Measurements from ENCODE around the gene BIRC7. TPM values are rescaled to one million over a fixed set of nuclear protein-coding genes. Genes with fewer than 3 reads are reported as not detected.
"Not testable (repeated sequence)": the region's sequence is repeated elsewhere in the genome, so short reads cannot be mapped to it uniquely, and the experiment has no call there.

BIRC7 gene
- polyA plus RNA-seq, 4 donors = 0.13 to 5.4 TPM; not detected in 2

DNA sequence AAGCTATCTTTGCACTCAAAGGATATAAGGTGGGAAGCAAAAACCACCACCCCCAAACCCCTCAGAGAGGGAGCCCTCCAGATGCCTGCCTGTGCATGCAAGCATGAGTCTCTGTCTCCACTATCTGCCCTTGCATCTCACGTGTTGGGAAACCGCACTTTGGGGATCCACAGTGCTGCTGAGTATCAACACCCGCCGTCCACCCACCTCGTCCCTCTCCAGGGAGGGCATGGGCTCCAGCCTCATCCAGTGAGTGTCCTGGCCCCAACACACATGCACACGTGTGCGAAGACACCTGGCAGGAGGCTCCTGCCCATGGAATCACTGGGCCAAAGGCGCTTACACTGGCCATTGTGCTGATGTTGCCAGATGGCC, 16.3 kb upstream of the BIRC7 start:
- Histone ChIP-seq H3K27ac (ENCODE audit: low read depth in 1 of 3, low read length in 2 of 3) (no peak overlapping the region), H3K36me3 (ENCODE audit: control insufficient read depth in 3 of 3, insufficient read depth in 2 of 3, low read depth in 1 of 3, low read length in 3 of 3) (no peaks in the 10 kb centered on the region), H3K27me3 (ENCODE audit: control insufficient read depth in 3 of 3, insufficient read depth in 3 of 3, low read length in 3 of 3) (peaks cover 0 to 3% (median 0%) of the 10 kb centered on the region in 3 donors), H3K4me3 (ENCODE audit: low read depth in 1 of 3, low read length in 3 of 3) (no peak overlapping the region), H3K9me3 (ENCODE audit: control insufficient read depth in 2 of 2, insufficient read depth in 1 of 2, low read depth in 1 of 2, low read length in 1 of 2) (no peaks in the 10 kb centered on the region), H3K4me1 (ENCODE audit: control insufficient read depth in 3 of 3, insufficient read depth in 2 of 3, low read depth in 1 of 3, low read length in 2 of 3) (peaks cover 4 to 9% (median 6%) of the 10 kb centered on the region in 3 donors)
- DNase-seq (no peak), FAIRE-seq (no peak)
- WGBS, 3 donors = 70 to 78% (median 77%) methylated on average over 8 of the region's 8 CpGs

DNA sequence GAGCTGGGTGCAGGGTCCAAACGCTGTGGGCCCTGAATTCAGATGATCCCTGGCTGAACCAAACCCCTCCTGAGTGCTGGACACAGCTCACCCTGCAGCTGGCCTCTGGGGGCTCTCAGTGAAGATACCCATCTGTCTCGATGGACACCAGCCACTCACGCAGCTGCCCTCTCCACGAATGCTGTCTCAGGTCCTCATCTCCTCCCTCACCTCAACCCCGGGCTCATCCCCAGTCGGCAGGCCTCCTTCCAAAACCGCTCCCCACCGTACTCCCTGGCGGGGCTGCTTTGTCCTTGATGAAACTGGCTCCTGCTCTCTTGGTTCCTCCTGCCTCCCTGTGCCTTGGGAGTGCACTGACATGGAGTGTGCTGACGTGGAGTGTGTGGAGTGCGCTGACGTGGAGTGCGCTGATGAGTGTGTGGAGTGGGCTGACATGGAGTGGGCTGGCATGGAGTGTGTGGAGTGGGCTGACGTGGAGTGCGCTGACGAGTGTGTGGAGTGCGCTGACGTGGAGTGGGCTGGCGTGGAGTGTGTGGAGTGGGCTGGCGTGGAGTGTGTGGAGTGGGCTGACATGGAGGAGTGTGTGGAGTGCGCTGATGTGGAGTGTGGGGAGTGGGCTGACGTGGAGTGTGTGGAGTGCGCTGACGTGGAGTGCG, 15.7 kb upstream of the BIRC7 start:
- Histone ChIP-seq H3K27me3 (ENCODE audit: control insufficient read depth in 3 of 3, insufficient read depth in 3 of 3, low read length in 3 of 3) (peaks cover 0 to 3% (median 0%) of the 10 kb centered on the region in 3 donors), H3K4me3 (ENCODE audit: low read depth in 1 of 3, low read length in 3 of 3) (no peak overlapping the region), H3K4me1 (ENCODE audit: control insufficient read depth in 3 of 3, insufficient read depth in 2 of 3, low read depth in 1 of 3, low read length in 2 of 3) (peaks cover 0 to 6% (median 4%) of the 10 kb centered on the region in 3 donors), H3K9me3 (ENCODE audit: control insufficient read depth in 2 of 2, insufficient read depth in 1 of 2, low read depth in 1 of 2, low read length in 1 of 2) (no peaks in the 10 kb centered on the region), H3K27ac (ENCODE audit: low read depth in 1 of 3, low read length in 2 of 3) (no peak overlapping the region), H3K36me3 (ENCODE audit: control insufficient read depth in 3 of 3, insufficient read depth in 2 of 3, low read depth in 1 of 3, low read length in 3 of 3) (no peaks in the 10 kb centered on the region)
- WGBS, 3 donors = 81 to 87% (median 86%) methylated on average over 25 of the region's 25 CpGs
- FAIRE-seq = no peak
- no peak for DNase-seq

DNA sequence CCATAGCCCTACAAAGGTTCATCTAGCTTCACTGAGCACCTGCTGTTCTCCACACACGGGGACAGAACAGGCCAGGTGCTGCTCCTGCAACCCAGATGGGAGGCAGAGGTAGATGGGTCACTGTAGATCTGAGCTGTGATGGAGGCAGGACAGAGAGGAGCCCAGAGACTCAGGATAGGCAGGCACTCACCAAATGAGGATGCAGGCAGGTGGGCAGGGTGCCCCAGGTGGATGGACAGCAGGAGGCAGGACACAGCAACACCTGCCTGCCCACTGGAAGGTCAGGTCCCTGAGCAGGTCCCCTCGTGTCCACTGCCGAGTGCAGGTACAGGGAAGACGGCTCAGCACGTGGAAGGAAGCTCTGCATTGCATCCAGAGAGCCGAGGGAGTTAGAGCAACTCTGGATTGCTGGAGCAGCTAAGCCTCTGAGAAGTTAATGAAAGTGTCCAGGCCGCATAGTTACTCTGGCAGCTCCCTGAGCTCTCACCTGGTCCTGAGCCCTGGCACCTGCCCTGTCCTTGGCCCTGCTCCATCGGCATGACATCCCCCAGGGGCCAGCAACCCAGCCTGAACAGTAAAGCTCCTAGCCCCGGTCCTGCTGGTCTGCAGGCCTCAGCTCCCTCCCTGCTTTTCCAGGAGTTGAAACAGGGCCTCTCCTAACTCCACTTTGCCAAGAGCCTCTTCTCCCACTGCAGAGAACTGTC, 14.9 kb upstream of the BIRC7 start:
- no peak for FAIRE-seq
- WGBS, 3 donors = 56 to 66% (median 62%) methylated on average over 9 of the region's 9 CpGs
- DNase-seq = no peak
- Histone ChIP-seq H3K9me3 (ENCODE audit: control insufficient read depth in 2 of 2, insufficient read depth in 1 of 2, low read depth in 1 of 2, low read length in 1 of 2) (no peaks in the 10 kb centered on the region), H3K27me3 (ENCODE audit: control insufficient read depth in 3 of 3, insufficient read depth in 3 of 3, low read length in 3 of 3) (peaks cover 0 to 3% (median 0%) of the 10 kb centered on the region in 3 donors), H3K36me3 (ENCODE audit: control insufficient read depth in 3 of 3, insufficient read depth in 2 of 3, low read depth in 1 of 3, low read length in 3 of 3) (no peaks in the 10 kb centered on the region), H3K4me3 (ENCODE audit: low read depth in 1 of 3, low read length in 3 of 3) (no peak overlapping the region), H3K27ac (ENCODE audit: low read depth in 1 of 3, low read length in 2 of 3) (no peak overlapping the region), H3K4me1 (ENCODE audit: control insufficient read depth in 3 of 3, insufficient read depth in 2 of 3, low read depth in 1 of 3, low read length in 2 of 3) (peaks cover 0 to 6% (median 4%) of the 10 kb centered on the region in 3 donors)

DNA sequence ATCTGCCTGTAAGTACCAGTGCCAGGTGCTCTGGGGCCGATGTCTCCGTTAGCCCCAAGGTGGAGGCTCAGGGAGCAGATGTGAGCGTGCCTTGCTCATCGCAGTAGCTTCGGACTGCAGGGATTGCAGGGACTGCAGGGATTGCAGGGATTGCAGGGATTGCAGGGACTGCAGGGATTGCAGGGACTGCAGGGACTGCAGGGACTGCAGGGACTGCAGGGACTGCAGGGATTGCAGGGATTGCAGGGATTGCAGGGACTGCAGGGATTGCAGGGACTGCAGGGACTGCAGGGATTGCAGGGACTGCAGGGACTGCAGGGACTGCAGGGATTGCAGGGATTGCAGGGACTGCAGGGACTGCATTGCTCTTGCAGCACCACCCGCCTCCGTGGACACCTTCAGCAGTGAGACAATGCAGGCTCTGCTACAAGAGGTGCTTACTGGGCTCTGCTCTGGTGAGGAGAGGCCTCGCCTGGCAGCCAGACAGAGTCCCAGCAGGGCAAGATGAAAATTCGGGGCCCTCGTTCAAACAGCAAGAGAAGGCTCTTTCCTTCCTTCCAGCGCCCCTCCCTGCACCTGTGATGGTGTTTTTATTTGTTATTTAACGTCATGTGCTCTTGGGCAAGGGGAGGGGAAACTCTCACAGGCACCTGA, 14.2 kb upstream of the BIRC7 start:
- H3K27me3 ChIP-seq (ENCODE audit: control insufficient read depth in 3 of 3, insufficient read depth in 3 of 3, low read length in 3 of 3); FAIRE-seq: not testable (repeated sequence)

DNA sequence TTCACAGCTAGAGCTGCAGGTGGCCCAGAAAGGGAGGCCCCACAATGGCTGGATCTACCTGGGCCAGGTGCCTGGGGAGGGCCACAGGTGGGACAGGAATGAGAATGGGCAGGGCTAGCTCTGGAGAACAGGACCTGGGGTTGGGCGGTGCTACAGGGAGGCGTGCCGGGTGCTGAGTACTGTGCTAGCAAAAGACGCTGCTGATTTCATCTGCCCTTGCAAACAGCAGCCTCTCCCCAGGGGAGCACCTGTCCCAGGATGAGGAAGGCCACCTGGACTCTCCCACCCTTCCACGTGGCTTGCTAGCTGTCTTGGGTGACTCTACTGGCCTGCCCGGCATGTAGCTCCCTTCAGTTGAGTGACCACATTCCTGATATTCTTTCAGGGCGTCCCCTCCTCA, 13.2 kb upstream of the BIRC7 start:
- no peaks in the 10 kb centered on the region for H3K9me3 ChIP-seq (ENCODE audit: control insufficient read depth in 2 of 2, insufficient read depth in 1 of 2, low read depth in 1 of 2, low read length in 1 of 2)
- no peak overlapping the region for H3K4me3 ChIP-seq (ENCODE audit: low read depth in 1 of 3, low read length in 3 of 3)
- no peaks in the 10 kb centered on the region for H3K4me1 ChIP-seq (ENCODE audit: control insufficient read depth in 3 of 3, insufficient read depth in 2 of 3, low read depth in 1 of 3, low read length in 2 of 3)
- peaks cover 0 to 3% (median 0%) of the 10 kb centered on the region in 3 donors for H3K27me3 ChIP-seq (ENCODE audit: control insufficient read depth in 3 of 3, insufficient read depth in 3 of 3, low read length in 3 of 3)
- FAIRE-seq (no peak), DNase-seq (no peak)
- H3K27ac ChIP-seq (ENCODE audit: low read depth in 1 of 3, low read length in 2 of 3) = no peak overlapping the region
- no peaks in the 10 kb centered on the region for H3K36me3 ChIP-seq (ENCODE audit: control insufficient read depth in 3 of 3, insufficient read depth in 2 of 3, low read depth in 1 of 3, low read length in 3 of 3)
- WGBS, 3 donors = 24 to 52% (median 38%) methylated on average over 7 of the region's 7 CpGs

More for the DNA sequence above, 14.2 kb upstream of the BIRC7 start:
- not testable (repeated sequence) for H3K9me3 ChIP-seq (ENCODE audit: control insufficient read depth in 2 of 2, insufficient read depth in 1 of 2, low read depth in 1 of 2, low read length in 1 of 2); H3K27ac ChIP-seq (ENCODE audit: low read depth in 1 of 3, low read length in 2 of 3); H3K36me3 ChIP-seq (ENCODE audit: control insufficient read depth in 3 of 3, insufficient read depth in 2 of 3, low read depth in 1 of 3, low read length in 3 of 3); H3K4me3 ChIP-seq (ENCODE audit: low read depth in 1 of 3, low read length in 3 of 3); DNase-seq; H3K4me1 ChIP-seq (ENCODE audit: control insufficient read depth in 3 of 3, insufficient read depth in 2 of 3, low read depth in 1 of 3, low read length in 2 of 3)
- whole genome bisulfite sequencing, 3 donors = 64 to 75% (median 69%) methylated on average over 12 of the region's 12 CpGs

DNA sequence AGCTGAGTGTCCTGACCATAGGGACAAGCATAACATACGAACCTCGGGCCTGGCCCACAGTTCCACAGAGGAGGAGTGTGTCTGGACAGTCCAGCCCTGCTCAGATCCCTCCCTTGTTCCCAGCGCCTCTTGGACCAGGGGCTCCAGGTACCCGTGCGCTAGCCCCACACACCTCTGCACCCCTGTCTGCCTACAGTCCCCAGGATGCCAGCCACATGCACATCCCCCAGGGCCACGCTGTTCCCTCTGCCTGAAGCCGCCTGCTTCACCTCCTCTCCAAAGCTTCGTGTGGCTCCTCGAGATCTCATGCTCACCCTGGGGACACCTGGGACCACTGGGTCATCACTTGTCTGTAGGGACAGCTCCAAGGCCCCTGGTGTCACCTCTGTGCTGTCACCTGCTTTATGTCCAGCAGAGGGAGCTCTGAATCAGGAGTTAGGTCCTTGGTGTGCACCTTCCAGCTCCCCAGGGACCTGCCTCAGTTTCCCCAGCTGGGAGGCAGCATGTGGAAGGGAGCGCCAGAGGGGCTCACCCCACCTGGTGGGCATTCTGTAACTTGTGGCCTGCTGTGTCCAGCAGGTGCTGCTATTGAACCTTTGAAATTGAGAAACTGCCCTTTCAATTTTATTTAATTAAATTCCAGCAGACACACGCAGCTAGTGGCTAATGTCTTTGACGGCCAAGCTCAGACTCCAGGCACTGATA, 12.4 kb upstream of the BIRC7 start:
- H3K4me1 ChIP-seq (ENCODE audit: control insufficient read depth in 3 of 3, insufficient read depth in 2 of 3, low read depth in 1 of 3, low read length in 2 of 3) = no peaks in the 10 kb centered on the region
- no peaks in the 10 kb centered on the region for H3K9me3 ChIP-seq (ENCODE audit: control insufficient read depth in 2 of 2, insufficient read depth in 1 of 2, low read depth in 1 of 2, low read length in 1 of 2)
- peak; percentile 45 to 50 for DNase-seq
- no peaks in the 10 kb centered on the region for H3K36me3 ChIP-seq (ENCODE audit: control insufficient read depth in 3 of 3, insufficient read depth in 2 of 3, low read depth in 1 of 3, low read length in 3 of 3)
- no peak overlapping the region for H3K4me3 ChIP-seq (ENCODE audit: low read depth in 1 of 3, low read length in 3 of 3)
- H3K27ac ChIP-seq (ENCODE audit: low read depth in 1 of 3, low read length in 2 of 3) = no peak overlapping the region
- 44 to 48% (median 46%) methylated on average over 12 of the region's 12 CpGs for WGBS, 3 donors
- no peak for FAIRE-seq
- H3K27me3 ChIP-seq (ENCODE audit: control insufficient read depth in 3 of 3, insufficient read depth in 3 of 3, low read length in 3 of 3) = peaks cover 0 to 3% (median 0%) of the 10 kb centered on the region in 3 donors

DNA sequence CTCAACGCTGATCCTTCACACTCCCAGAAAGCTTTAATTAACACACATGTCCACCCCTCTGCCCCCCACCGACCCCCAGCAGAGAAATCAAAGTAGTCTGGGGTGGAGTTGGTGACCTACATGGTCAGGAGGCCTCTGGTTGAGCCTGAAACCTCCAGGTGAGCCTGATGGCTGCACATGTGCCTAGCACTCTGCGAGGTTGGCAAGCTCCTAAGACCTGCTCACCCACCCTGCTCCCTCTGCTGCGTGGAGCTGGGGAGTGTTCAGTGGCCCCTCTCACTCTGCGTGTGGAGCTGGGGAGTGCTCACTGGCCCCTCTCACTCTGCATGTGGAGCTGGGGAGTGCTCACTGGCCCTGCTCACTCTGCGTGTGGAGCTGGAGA, 11.9 kb upstream of the BIRC7 start:
- Histone ChIP-seq H3K27ac (ENCODE audit: low read depth in 1 of 3, low read length in 2 of 3) (no peak overlapping the region), H3K4me1 (ENCODE audit: control insufficient read depth in 3 of 3, insufficient read depth in 2 of 3, low read depth in 1 of 3, low read length in 2 of 3) (no peaks in the 10 kb centered on the region), H3K9me3 (ENCODE audit: control insufficient read depth in 2 of 2, insufficient read depth in 1 of 2, low read depth in 1 of 2, low read length in 1 of 2) (no peaks in the 10 kb centered on the region), H3K36me3 (ENCODE audit: control insufficient read depth in 3 of 3, insufficient read depth in 2 of 3, low read depth in 1 of 3, low read length in 3 of 3) (no peaks in the 10 kb centered on the region), H3K4me3 (ENCODE audit: low read depth in 1 of 3, low read length in 3 of 3) (no peak overlapping the region), H3K27me3 (ENCODE audit: control insufficient read depth in 3 of 3, insufficient read depth in 3 of 3, low read length in 3 of 3) (peaks cover 0 to 6% (median 0%) of the 10 kb centered on the region in 3 donors)
- WGBS, 3 donors = 70 to 80% (median 77%) methylated on average over 6 of the region's 6 CpGs
- FAIRE-seq (no peak), DNase-seq (no peak)

DNA sequence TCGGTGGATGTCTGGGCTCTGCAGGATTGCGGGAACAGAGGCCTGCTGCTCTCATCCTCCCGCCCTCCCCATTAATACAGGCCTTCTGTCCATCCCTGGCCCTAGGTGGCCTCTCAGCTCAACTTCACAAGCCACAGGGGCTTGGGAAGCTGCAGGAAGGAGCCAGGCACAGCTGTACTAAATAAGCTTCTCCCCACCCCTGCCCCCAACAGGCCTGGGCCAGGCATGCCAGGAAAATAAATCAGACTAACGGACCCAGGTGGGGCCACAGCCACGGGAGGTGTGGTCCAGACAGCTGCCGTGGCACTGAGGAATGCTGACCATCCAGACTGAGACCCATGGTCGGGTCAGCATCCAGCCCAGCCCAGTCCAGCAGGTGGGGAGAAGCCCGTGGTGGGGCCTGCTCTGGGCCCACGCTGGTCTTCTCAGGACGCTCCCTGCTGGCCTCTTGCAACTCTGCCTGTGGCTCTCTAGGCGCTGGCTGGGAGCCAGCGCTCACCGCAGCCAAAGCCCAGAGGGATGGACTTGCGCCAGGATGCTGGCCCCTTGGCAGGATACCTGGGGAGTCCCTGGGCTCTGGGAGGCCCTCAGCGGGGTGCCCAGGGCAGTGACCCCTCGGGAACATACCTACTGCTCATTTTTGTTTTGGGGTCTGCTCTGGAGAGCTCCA, 11.2 kb upstream of the BIRC7 start:
- DNase-seq = no peak
- Histone ChIP-seq H3K4me3 (ENCODE audit: low read depth in 1 of 3, low read length in 3 of 3) (no peak overlapping the region), H3K9me3 (ENCODE audit: control insufficient read depth in 2 of 2, insufficient read depth in 1 of 2, low read depth in 1 of 2, low read length in 1 of 2) (no peaks in the 10 kb centered on the region), H3K36me3 (ENCODE audit: control insufficient read depth in 3 of 3, insufficient read depth in 2 of 3, low read depth in 1 of 3, low read length in 3 of 3) (no peaks in the 10 kb centered on the region), H3K27ac (ENCODE audit: low read depth in 1 of 3, low read length in 2 of 3) (no peak overlapping the region), H3K27me3 (ENCODE audit: control insufficient read depth in 3 of 3, insufficient read depth in 3 of 3, low read length in 3 of 3) (peaks cover 0 to 13% (median 0%) of the 10 kb centered on the region in 3 donors), H3K4me1 (ENCODE audit: control insufficient read depth in 3 of 3, insufficient read depth in 2 of 3, low read depth in 1 of 3, low read length in 2 of 3) (no peaks in the 10 kb centered on the region)
- FAIRE-seq = no peak
- 23 to 40% (median 26%) methylated on average over 16 of the region's 16 CpGs for WGBS, 3 donors

All from small intestine (tissue), 7 donors.